ENCODE data around the gene FNDC5. TPM values are rescaled to one million over a fixed set of nuclear protein-coding genes. Genes with fewer than 3 reads are reported as not detected.

FNDC5 gene
- total and polyA plus RNA-seq, 2 of the 13 experiments (the other 11 are each of a cell fraction or from before 2014, with no cell fraction given) = 1.4 to 3.1 TPM

DNA sequence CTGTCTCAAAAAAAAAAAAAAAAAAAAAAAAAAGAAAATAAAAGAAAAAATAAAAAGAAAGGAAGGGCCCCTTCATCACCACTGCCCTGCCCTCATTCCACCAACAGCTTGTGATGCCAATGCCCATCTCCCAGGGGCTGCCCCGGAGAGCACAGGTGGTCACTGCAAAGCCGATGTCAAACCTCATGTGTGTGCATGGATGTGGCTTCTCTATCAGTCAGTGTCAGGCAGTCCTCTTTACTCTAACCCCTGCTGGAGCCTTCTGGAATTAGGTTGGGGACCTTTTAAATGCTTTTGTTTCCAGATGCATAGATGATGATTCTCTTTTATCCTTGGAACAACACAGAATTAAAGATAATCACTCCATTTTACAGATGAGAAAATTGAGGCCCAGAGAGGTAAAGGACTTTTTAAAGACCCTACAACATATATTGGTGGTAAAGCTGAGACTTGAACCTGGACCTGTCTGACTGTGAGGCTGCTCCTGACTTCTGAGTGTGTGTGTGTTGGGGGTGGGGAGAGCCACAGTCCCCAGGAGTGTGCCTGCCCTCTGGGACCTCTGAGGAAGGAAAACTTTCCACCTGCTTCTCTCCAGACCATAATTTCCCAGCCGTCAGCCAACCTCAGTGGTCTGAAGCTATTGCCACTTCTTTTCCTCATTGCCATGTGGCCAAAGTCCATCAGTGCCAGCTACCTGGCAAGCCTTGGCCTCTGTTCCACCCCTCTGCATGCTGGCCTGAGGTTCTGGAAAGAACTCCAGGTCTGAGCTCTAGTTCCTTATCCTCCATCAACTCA is 33.5 kb upstream of the FNDC5 start (continued):
- TF ChIP-seq, protein P1, sequence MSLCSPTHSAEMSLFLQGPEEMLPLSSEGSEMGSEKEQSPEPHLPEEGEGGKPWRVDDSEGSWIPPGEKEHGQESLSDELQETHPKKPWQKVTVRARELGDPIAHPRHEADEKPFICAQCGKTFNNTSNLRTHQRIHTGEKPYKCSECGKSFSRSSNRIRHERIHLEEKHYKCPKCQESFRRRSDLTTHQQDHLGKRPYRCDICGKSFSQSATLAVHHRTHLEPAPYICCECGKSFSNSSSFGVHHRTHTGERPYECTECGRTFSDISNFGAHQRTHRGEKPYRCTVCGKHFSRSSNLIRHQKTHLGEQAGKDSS (CRISPR knock-in tag; IDR thresholded peaks at IDR 0.05; ENCODE audit: borderline replicate concordance, low read depth) = no peak

GRCh38 chr1:32902535-32902920 is 31.8 kb upstream of the FNDC5 start:
- Histone ChIP-seq H3K27ac (ENCODE audit: extremely low read length, insufficient read depth, low read length) (no peak overlapping the region), H3K36me3 (replicated peaks in 1 of 2; ENCODE audit: control insufficient read depth in 1 of 2, insufficient read depth in 2 of 2, low read length in 2 of 2) (no peaks in the 10 kb centered on the region), H3K27me3 (ENCODE audit: control insufficient read depth in 1 of 2, insufficient read depth in 2 of 2, low read length in 2 of 2) (peaks cover 7 to 33% of the 10 kb centered on the region in 2 experiments), H3K79me2 (ENCODE audit: insufficient read depth, low read length) (no peaks in the 10 kb centered on the region), H2AFZ (ENCODE audit: low read length) (no peak overlapping the region), H3K4me3 (replicated peaks in 1 of 3; ENCODE audit: insufficient read depth in 1 of 3, low read depth in 2 of 3, low read length in 3 of 3) (no peak overlapping the region), H3K4me1 (ENCODE audit: insufficient read depth, low read length) (0 out of 2 replicates have a peak, but pooled peaks cover 7% of the 10 kb centered on the region), H3K9me3 (ENCODE audit: low read length) (no peaks in the 10 kb centered on the region), H3K9ac (ENCODE audit: insufficient read depth, low read depth, low read length) (no peak overlapping the region), H4K20me1 (ENCODE audit: insufficient read depth, low read length) (no peaks in the 10 kb centered on the region), H3K4me2 (ENCODE audit: low read depth, low read length) (no peak overlapping the region)
- FAIRE-seq = no peak
- TF ChIP-seq FOSL1 (CRISPR knock-in tag; IDR thresholded peaks at IDR 0.05; ENCODE audit: borderline replicate concordance) = no peak
- 0 out of 2 replicates have a peak, but pooled peaks have one; percentile 14 for TF ChIP-seq ZNF768 (CRISPR knock-in tag; IDR thresholded peaks at IDR 0.05)
- no peak for TF ChIP-seq ZNF724P (CRISPR knock-in tag; IDR thresholded peaks at IDR 0.05; ENCODE audit: borderline replicate concordance)
- TF ChIP-seq HOXA9 (CRISPR knock-in tag; IDR thresholded peaks at IDR 0.05; ENCODE audit: borderline replicate concordance) = no peak
- intact Hi-C loops (cut with micrococcal nuclease; ENCODE audit: unreplicated experiment) = no loop called here
- in situ Hi-C loops (cut with HindIII; ENCODE audit: extremely low pct_ligation_motif_present, low pct_unique_long_range_greater_than_20kb) = no loop called here
- no peak for DNase-seq (ENCODE audit: low spot score)
- BruUV-seq (replicated peaks) = no TSS peak
- POLR2A ChIA-PET = no interaction called here
- ATAC-seq = no peak
- WGBS (ENCODE audit: low lambda C conversion rate) = 43% methylated on average over 4 of the region's 6 CpGs
- CTCF ChIA-PET (ENCODE audit: low intra/inter-chr PET ratio, low total read pairs) = no interaction called here
